ENCODE measurements around the gene GCN1. TPM values are rescaled to one million over a fixed set of nuclear protein-coding genes. Genes with fewer than 3 reads are reported as not detected.
A peak's percentile ranks its signal among the peaks of the same experiment; 100 is the strongest.

GCN1 gene
- total RNA-seq, 1 experiment from 2014 or later: 254 TPM

DNA sequence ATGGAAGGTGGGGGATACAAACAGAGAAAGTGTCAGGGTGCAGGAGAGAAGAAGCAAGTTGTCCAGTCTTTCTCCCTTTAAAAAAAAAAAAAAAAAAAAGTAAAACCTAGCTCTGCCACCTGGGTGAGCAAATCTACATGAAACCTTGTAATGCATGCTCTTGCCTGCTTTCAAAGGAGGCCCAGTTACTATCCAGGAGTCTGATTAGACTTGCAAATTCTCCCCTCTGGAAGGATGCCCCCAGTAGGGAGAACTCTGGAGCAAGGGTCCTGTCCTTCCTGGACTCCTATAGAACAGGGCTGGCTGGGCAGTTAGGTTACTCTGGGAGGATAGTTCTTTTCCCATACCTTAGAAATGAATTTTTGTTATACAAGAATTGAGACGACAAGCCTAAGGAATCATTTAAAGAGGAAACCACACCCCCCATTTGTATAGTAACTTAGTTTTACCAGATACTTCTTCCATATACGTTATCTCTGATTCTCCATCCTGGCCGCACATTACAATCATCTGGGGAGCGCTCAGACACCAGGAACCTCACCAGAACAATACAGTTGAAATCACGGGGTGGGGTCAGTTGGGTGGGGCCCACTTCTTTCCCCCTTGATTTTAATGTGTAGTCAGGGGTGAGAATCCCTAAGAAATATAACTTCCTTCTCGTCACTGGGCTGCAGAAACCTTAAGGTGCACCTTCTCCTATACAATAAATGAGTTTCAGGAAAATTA is 108.4 kb downstream of the GCN1 start:
- Histone ChIP-seq H3K9ac (ENCODE audit: low read length) (peak overlapping the region; percentile 75), H3K9me2 (replicated peaks; ENCODE audit: low read length) (no peaks in the 10 kb centered on the region), H4K20me1 (ENCODE audit: low read length) (no peaks in the 10 kb centered on the region), H3K27me3 (ENCODE audit: low read length) (no peaks in the 10 kb centered on the region), H2AFZ (ENCODE audit: low read length) (peak overlapping the region; percentile 82), H3K36me3 (ENCODE audit: low read depth, low read length) (no peaks in the 10 kb centered on the region), H3K4me1 (ENCODE audit: insufficient read depth, low read length) (peaks cover 16% of the 10 kb centered on the region), H3K27ac (ENCODE audit: low read length) (peak overlapping the region; percentile 74), H3F3A (ENCODE audit: low read length, unreplicated experiment) (no peaks in the 10 kb centered on the region), H3K9me3 (ENCODE audit: low read length) (no peaks in the 10 kb centered on the region), H3K4me2 (ENCODE audit: low read length) (peak overlapping the region; percentile 82), H3K79me2 (ENCODE audit: low read length) (no peaks in the 10 kb centered on the region), H3K4me3 (ENCODE audit: low read length) (peak overlapping the region; percentile 53; the same call in 1 of the 2 replicates)
- POLR2A ChIA-PET (ENCODE audit: unreplicated experiment): interaction anchor here (0.6 kb wide), 1 partner anchor 69 kb away, joined by 3 read pairs; no protein-coding TSS in a partner anchor
- DNase-seq (no peak), ATAC-seq (no peak)
- BruUV-seq (replicated peaks): no TSS peak
- TF ChIP-seq CTCF (conservative IDR thresholded peaks at IDR 0.05; ENCODE audit: low read depth, low read length): no peak
- no peak for TF ChIP-seq EZH2 (IDR thresholded peaks at IDR 0.05; ENCODE audit: low read length, unreplicated experiment)
- TF ChIP-seq EZH2phosphoT487 (IDR thresholded peaks at IDR 0.05; ENCODE audit: borderline replicate concordance, low read length): no peak
- CTCF ChIA-PET: interaction anchor here (0.5 to 1.2 kb wide), 3 partner anchors 20 to 197 kb away, joined by 3 to 6 read pairs (median 3); no protein-coding TSS in a partner anchor
- intact Hi-C loops (cut with micrococcal nuclease): loop anchor here (1.0 to 5.0 kb wide), 2 partner anchors 67 to 279 kb away; no protein-coding TSS in a partner anchor

DNA sequence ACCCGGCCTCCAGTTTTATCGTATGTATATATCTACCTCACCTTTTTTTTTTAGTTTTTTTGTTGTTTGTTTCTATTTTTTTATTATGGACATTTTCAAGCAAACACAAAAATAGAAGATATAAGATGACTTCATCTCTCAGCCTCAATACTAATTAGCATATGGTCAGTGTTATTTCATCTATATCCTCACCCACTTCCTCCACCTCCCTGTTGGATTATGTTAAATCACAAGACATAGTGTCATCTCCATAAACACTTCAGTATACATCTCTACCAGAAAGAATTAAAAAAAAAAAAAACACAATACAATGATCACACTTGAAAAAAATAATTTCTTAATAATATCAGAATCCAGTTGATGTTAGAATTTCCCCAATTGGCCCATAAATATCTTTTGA is 112.9 kb downstream of the GCN1 start:
- H3K4me1 ChIP-seq (ENCODE audit: insufficient read depth, low read length): peaks cover 35% of the 10 kb centered on the region
- POLR2A ChIA-PET (ENCODE audit: unreplicated experiment): no interaction called here
- no peak overlapping the region for H3K27ac ChIP-seq (ENCODE audit: low read length)

More for the DNA sequence above, 112.9 kb downstream of the GCN1 start:
- H3K36me3 ChIP-seq (ENCODE audit: low read depth, low read length): no peaks in the 10 kb centered on the region
- H3K9me2 ChIP-seq (replicated peaks; ENCODE audit: low read length): no peaks in the 10 kb centered on the region
- no TSS peak for BruUV-seq (replicated peaks)
- intact Hi-C loops (cut with micrococcal nuclease): no loop called here
- H3K9ac ChIP-seq (ENCODE audit: low read length): no peak overlapping the region
- no peaks in the 10 kb centered on the region for H3K9me3 ChIP-seq (ENCODE audit: low read length)
- no peak for TF ChIP-seq EZH2 (IDR thresholded peaks at IDR 0.05; ENCODE audit: low read length, unreplicated experiment)
- TF ChIP-seq EZH2phosphoT487 (IDR thresholded peaks at IDR 0.05; ENCODE audit: borderline replicate concordance, low read length): no peak
- no peak for TF ChIP-seq CTCF (conservative IDR thresholded peaks at IDR 0.05; ENCODE audit: low read depth, low read length)
- no peaks in the 10 kb centered on the region for H4K20me1 ChIP-seq (ENCODE audit: low read length)
- no peak for DNase-seq
- no peaks in the 10 kb centered on the region for H3K27me3 ChIP-seq (ENCODE audit: low read length)
- H3K79me2 ChIP-seq (ENCODE audit: low read length): no peaks in the 10 kb centered on the region
- ATAC-seq: no peak
- no peak overlapping the region for H3K4me2 ChIP-seq (ENCODE audit: low read length)
- no peaks in the 10 kb centered on the region for H3F3A ChIP-seq (ENCODE audit: low read length, unreplicated experiment)
- H2AFZ ChIP-seq (ENCODE audit: low read length): no peak overlapping the region
- CTCF ChIA-PET: no interaction called here
- no peak overlapping the region for H3K4me3 ChIP-seq (ENCODE audit: low read length)

All from PC-3 (cell line).